SU-DHL-6 (cell line): Measurements from ENCODE around the gene SH3BP2.

Experiments used
- CTCF ChIP-seq: fragments of 200-600 bp; sonication (generic); IDR thresholded peaks from one replicate; pipeline ENCODE4 v1.5.1; 2017; ENCODE audit warnings: antibody characterized with exemption, mild to moderate bottlenecking, low read length, moderate library complexity; ENCODE audit not compliant: insufficient read depth, poor library complexity, severe bottlenecking
- EZH2phosphoT487 ChIP-seq: fragments of 200-600 bp; sonication (generic), shearing (Covaris generic); conservative IDR thresholded peaks from 2 replicates; pipeline ENCODE4 v1.6.1; 2018; ENCODE audit warnings: mild to moderate bottlenecking, antibody characterized with exemption, low read length, moderate library complexity, mixed read lengths

GRCh38 chr4:2805712-2806389 lies 13.0 kb downstream of the SH3BP2 start:
- no peak for TF ChIP-seq CTCF
- no peak for TF ChIP-seq EZH2phosphoT487
